HCT116 (cell line): ENCODE results near the gene HOMER1. TPM values are rescaled to one million over a fixed set of nuclear protein-coding genes. Genes with fewer than 3 reads are reported as not detected.

ENCODE experiments used
- ATAC-seq: fragments of 200-7000 bp; cut with Tn5 transposase; 2 replicates; pipeline ENCODE4 v1.9.1; 2020; ENCODE audit warnings: mild to moderate bottlenecking, moderate library complexity
- BruUV-seq: library from RNA; stranded (reverse); fragments of 400-500 nt; replicated peaks from 2 replicates; lab custom pipeline; 2021; lab: Mats Ljungman, UMichigan
- CTCF ChIA-PET: fragments of 300-600 bp; sonication (Branson Sonifier 250); formaldehyde crosslinking; loops from one replicate; lab custom pipeline; 2021; ENCODE audit warnings: antibody characterized with exemption; lab: Charles Lee
- POLR2A ChIA-PET: fragments of 300-600, 350-600 bp; sonication (Branson Sonifier 250); formaldehyde crosslinking; loops from one replicate; lab custom pipeline; 2021; ENCODE audit warnings: antibody characterized with exemption; lab: Charles Lee
- RAD21 ChIA-PET, 2 experiments: fragments of 300-600 bp; sonication (Branson Sonifier 250); formaldehyde crosslinking; loops; one replicate each; lab custom pipeline; 2023; ENCODE audit warnings: low total read pairs in 2 of 2; ENCODE audit not compliant: uncharacterized antibody in 2 of 2, unreplicated experiment in 2 of 2, low non-redundant PET in 1 of 2; lab: Charles Lee
- DNase-seq: peaks from one replicate; pipeline ENCODE4 v3.0.0-alpha.2; 2010; ENCODE audit warnings: low read depth, low spot score
- H2AFZ ChIP-seq: fragments of 200-600 bp; shearing (Covaris generic), sonication (generic); 2 replicates; pipeline ENCODE4 v1.6.1; 2017; ENCODE audit warnings: low read depth, mixed run types, mixed read lengths, antibody characterized with exemption, low read length; ENCODE audit not compliant: poor library complexity, severe bottlenecking
- H3K27ac ChIP-seq: 2 replicates; pipeline ENCODE4 v1.5.1; 2012; ENCODE audit warnings: low read depth, low read length
- H3K27me3 ChIP-seq: fragments of 200-600 bp; sonication (generic); 2 replicates; pipeline ENCODE4 v1.6.1; 2016; ENCODE audit warnings: mixed run types, low read length, mixed read lengths; ENCODE audit not compliant: insufficient read depth
- H3K36me3 ChIP-seq, 2 experiments: fragments of 200-500 bp in 1 of 2; fragments of 200-600 bp in 1 of 2; sonication (Bioruptor generic) in 1 of 2; sonication (generic) in 1 of 2; 2 replicates each; pipeline versions ENCODE4 v1.5.1 to v1.6.1; 2014 to 2016; ENCODE audit warnings: low read length in 2 of 2, inconsistent platforms in 1 of 2, mixed read lengths in 1 of 2, mixed run types in 1 of 2; ENCODE audit not compliant: insufficient read depth in 2 of 2, control insufficient read depth in 1 of 2
- H3K4me1 ChIP-seq, 2 experiments: fragments of 200-600 bp in 1 of 2; sonication (generic) in 1 of 2; 2 replicates each; pipeline versions ENCODE4 v1.5.1 to v1.6.1; 2012 to 2017; ENCODE audit warnings: low read length in 2 of 2, inconsistent platforms in 1 of 2, mild to moderate bottlenecking in 1 of 2, mixed read lengths in 1 of 2, mixed run types in 1 of 2, moderate library complexity in 1 of 2; ENCODE audit not compliant: insufficient read depth in 2 of 2, control insufficient read depth in 1 of 2
- H3K4me2 ChIP-seq: fragments of 200-600 bp; sonication (generic); 2 replicates; pipeline ENCODE4 v1.6.1; 2017; ENCODE audit warnings: mixed run types, low read length, mixed read lengths
- H3K4me3 ChIP-seq, 2 experiments: fragments of 200-600 bp in 1 of 2; sonication (generic) in 1 of 2; replicated peaks in 1 of 2; 2 replicates each; pipeline ENCODE4 v1.5.1; 2011 to 2016; ENCODE audit warnings: low read length in 2 of 2, control low read depth in 1 of 2, low read depth in 1 of 2, mild to moderate bottlenecking in 1 of 2, mixed read lengths in 1 of 2, mixed run types in 1 of 2
- H3K79me2 ChIP-seq: fragments of 200-600 bp; sonication (generic); 2 replicates; pipeline ENCODE4 v1.6.1; 2017; ENCODE audit warnings: mild to moderate bottlenecking, mixed run types, low read length, moderate library complexity, mixed read lengths; ENCODE audit not compliant: insufficient read depth
- H3K9ac ChIP-seq: fragments of 200-600 bp; sonication (generic); 2 replicates; pipeline ENCODE4 v1.6.1; 2016; ENCODE audit warnings: low read length, mixed read lengths
- H3K9me2 ChIP-seq: fragments of 200-600 bp; sonication (generic), shearing (Covaris generic); 2 replicates; pipeline ENCODE4 v1.6.1; 2017; ENCODE audit warnings: mixed run types, mild to moderate bottlenecking, moderate library complexity; ENCODE audit not compliant: insufficient read depth
- H3K9me3 ChIP-seq, 2 experiments: fragments of 200-500 bp in 1 of 2; fragments of 200-600 bp in 1 of 2; sonication (Bioruptor generic) in 1 of 2; sonication (generic) in 1 of 2; 2 replicates each; pipeline ENCODE4 v1.6.1; 2014 to 2017; ENCODE audit warnings: low read length in 2 of 2, mixed read lengths in 2 of 2, inconsistent platforms in 1 of 2, low read depth in 1 of 2, mild to moderate bottlenecking in 1 of 2, mixed run types in 1 of 2, moderate library complexity in 1 of 2; ENCODE audit not compliant: control insufficient read depth in 1 of 2, insufficient read depth in 1 of 2
- H4K20me1 ChIP-seq: fragments of 200-600 bp; sonication (generic), shearing (Covaris generic); 2 replicates; pipeline ENCODE4 v1.6.1; 2017; ENCODE audit warnings: mixed run types, mild to moderate bottlenecking, moderate library complexity; ENCODE audit not compliant: insufficient read depth
- ATF3 ChIP-seq: IDR thresholded peaks from 2 replicates; pipeline ENCODE4 v1.6.1; 2012
- CBX3 ChIP-seq: IDR thresholded peaks from 2 replicates; pipeline ENCODE4 v1.6.1; 2012; ENCODE audit warnings: low read depth
- CTCF ChIP-seq, 3 experiments: fragments of 200-600 bp in 1 of 3; sonication (generic) in 1 of 3; IDR thresholded peaks in 2 of 3; conservative IDR thresholded peaks in 1 of 3; 2 replicates each; pipeline ENCODE4 v1.5.1; 2012 to 2017; ENCODE audit warnings: low read depth in 2 of 3, low read length in 2 of 3, antibody characterized with exemption in 1 of 3, borderline replicate concordance in 1 of 3, control low read depth in 1 of 3, mild to moderate bottlenecking in 1 of 3, mixed read lengths in 1 of 3, mixed run types in 1 of 3, moderate library complexity in 1 of 3; ENCODE audit not compliant: insufficient read depth in 1 of 3
- ELF1 ChIP-seq: IDR thresholded peaks from 2 replicates; pipeline ENCODE4 v1.6.1; 2012; ENCODE audit warnings: low read depth, borderline replicate concordance
- EZH2 ChIP-seq: fragments of 200-600 bp; sonication (generic); IDR thresholded peaks from 2 replicates; pipeline ENCODE4 v1.6.1; 2017; ENCODE audit warnings: antibody characterized with exemption, mixed run types
- EZH2phosphoT487 ChIP-seq: fragments of 200-600 bp; IDR thresholded peaks from 2 replicates; pipeline ENCODE4 v1.6.1; 2018; ENCODE audit warnings: antibody characterized with exemption, borderline replicate concordance
- FOSL1 ChIP-seq: IDR thresholded peaks from 2 replicates; pipeline ENCODE4 v1.6.1; 2012; ENCODE audit warnings: low read depth
- MAX ChIP-seq: IDR thresholded peaks from 2 replicates; pipeline ENCODE4 v1.6.1; 2012
- POLR2AphosphoS5 ChIP-seq: IDR thresholded peaks from 2 replicates; pipeline ENCODE4 v1.6.1; 2011; ENCODE audit warnings: mild to moderate bottlenecking, low read depth, low read length, moderate library complexity
- RAD21 ChIP-seq: IDR thresholded peaks from 2 replicates; pipeline ENCODE4 v1.6.1; 2012; ENCODE audit warnings: low read depth, mild to moderate bottlenecking
- REST ChIP-seq: IDR thresholded peaks from 2 replicates; pipeline ENCODE4 v1.6.1; 2012; ENCODE audit warnings: low read depth
- SP1 ChIP-seq: IDR thresholded peaks from 2 replicates; pipeline ENCODE4 v1.6.1; 2012; ENCODE audit warnings: low read depth
- SRF ChIP-seq: IDR thresholded peaks from 2 replicates; pipeline ENCODE4 v1.6.1; 2012; ENCODE audit warnings: low read depth
- TCF7L2 ChIP-seq: IDR thresholded peaks from 2 replicates; pipeline ENCODE4 v1.7.0; 2011; ENCODE audit warnings: borderline replicate concordance, inconsistent platforms; ENCODE audit not compliant: insufficient read depth, insufficient read length; ENCODE audit errors: extremely low read depth
- YY1 ChIP-seq: IDR thresholded peaks from 2 replicates; pipeline ENCODE4 v1.6.1; 2011; ENCODE audit warnings: low read length, low read depth, moderate library complexity, mild to moderate bottlenecking; ENCODE audit not compliant: insufficient replicate concordance; ENCODE audit errors: extremely low read depth
- ZNF274 ChIP-seq: fragments of 200-500 bp; sonication (Bioruptor generic); IDR thresholded peaks from 2 replicates; pipeline ENCODE4 v1.6.1; 2014; ENCODE audit warnings: mild to moderate bottlenecking, low read depth, low read length, inconsistent platforms
- intact Hi-C: fragments of 100-400 bp; cut with micrococcal nuclease; formaldehyde crosslinking; loops from 2 replicates; pipeline ENCODE4 v1.10.0; 2022
- total RNA-seq: library from RNA; stranded (reverse); gene quantifications from one replicate; pipeline ENCODE4 v1.2.1, GENCODE V29; 2021; ENCODE audit not compliant: unreplicated experiment

Gene HOMER1
- total RNA-seq, 1 experiment from 2014 or later = 21.4 TPM

- TF ChIP-seq REST = no peak
- TF ChIP-seq ZNF274 = no peak
- TF ChIP-seq, all 23 proteins: peak for 0
These were observed 118.6 kb downstream of the HOMER1 start (continued) for GRCh38 chr5:79395296-79395695.

GRCh38 chr5:79392776-79393175 is 121.2 kb downstream of the HOMER1 start:
- ATAC-seq = no peak
- BruUV-seq = no TSS peak
- POLR2A ChIA-PET = no interaction called here
- TF ChIP-seq ATF3 = no peak
- TF ChIP-seq CTCF (IDR thresholded peaks at IDR 0.05 in 2 of 3, conservative IDR thresholded peaks at IDR 0.05 in 1 of 3; ENCODE audit: borderline replicate concordance in 1 of 3, insufficient read depth in 1 of 3, low read depth in 2 of 3, low read length in 2 of 3) = no peak
- TF ChIP-seq REST = no peak
- no peak for TF ChIP-seq CBX3
- no peak for TF ChIP-seq SP1
- TF ChIP-seq EZH2phosphoT487 = no peak
- no peak for TF ChIP-seq FOSL1
- no peak for TF ChIP-seq SRF
- no peak for TF ChIP-seq EZH2
- no peak for TF ChIP-seq ELF1
- TF ChIP-seq POLR2AphosphoS5 = no peak
- TF ChIP-seq TCF7L2 = no peak
- TF ChIP-seq RAD21 = no peak
- no peak for TF ChIP-seq YY1
- TF ChIP-seq MAX = no peak

More at GRCh38 chr5:79392776-79393175, 121.2 kb downstream of the HOMER1 start:
- Histone ChIP-seq H3K36me3 (peaks cover 0 to 6% of the 10 kb centered on the region in 2 experiments; a peak in 1 of 4 replicates), H3K4me1 (no peaks in the 10 kb centered on the region), H3K27me3 (no peaks in the 10 kb centered on the region), H3K9ac (no peak overlapping the region), H3K9me2 (no peaks in the 10 kb centered on the region), H3K4me3 (no peak overlapping the region), H2AFZ (no peak overlapping the region), H4K20me1 (no peaks in the 10 kb centered on the region), H3K4me2 (no peak overlapping the region), H3K9me3 (no peaks in the 10 kb centered on the region), H3K27ac (no peak overlapping the region), H3K79me2 (no peaks in the 10 kb centered on the region)
- CTCF ChIA-PET = no interaction called here
- RAD21 ChIA-PET = no interaction called here
- no peak for DNase-seq
- intact Hi-C loops = no loop called here
